ENCODE results near the gene OSBPL7.
A peak's percentile ranks its signal among the peaks of the same experiment; 100 is the strongest.
"Not testable (repeated sequence)": the region's sequence is repeated elsewhere in the genome, so short reads cannot be mapped to it uniquely, and the experiment has no call there.

Gene OSBPL7

DNA sequence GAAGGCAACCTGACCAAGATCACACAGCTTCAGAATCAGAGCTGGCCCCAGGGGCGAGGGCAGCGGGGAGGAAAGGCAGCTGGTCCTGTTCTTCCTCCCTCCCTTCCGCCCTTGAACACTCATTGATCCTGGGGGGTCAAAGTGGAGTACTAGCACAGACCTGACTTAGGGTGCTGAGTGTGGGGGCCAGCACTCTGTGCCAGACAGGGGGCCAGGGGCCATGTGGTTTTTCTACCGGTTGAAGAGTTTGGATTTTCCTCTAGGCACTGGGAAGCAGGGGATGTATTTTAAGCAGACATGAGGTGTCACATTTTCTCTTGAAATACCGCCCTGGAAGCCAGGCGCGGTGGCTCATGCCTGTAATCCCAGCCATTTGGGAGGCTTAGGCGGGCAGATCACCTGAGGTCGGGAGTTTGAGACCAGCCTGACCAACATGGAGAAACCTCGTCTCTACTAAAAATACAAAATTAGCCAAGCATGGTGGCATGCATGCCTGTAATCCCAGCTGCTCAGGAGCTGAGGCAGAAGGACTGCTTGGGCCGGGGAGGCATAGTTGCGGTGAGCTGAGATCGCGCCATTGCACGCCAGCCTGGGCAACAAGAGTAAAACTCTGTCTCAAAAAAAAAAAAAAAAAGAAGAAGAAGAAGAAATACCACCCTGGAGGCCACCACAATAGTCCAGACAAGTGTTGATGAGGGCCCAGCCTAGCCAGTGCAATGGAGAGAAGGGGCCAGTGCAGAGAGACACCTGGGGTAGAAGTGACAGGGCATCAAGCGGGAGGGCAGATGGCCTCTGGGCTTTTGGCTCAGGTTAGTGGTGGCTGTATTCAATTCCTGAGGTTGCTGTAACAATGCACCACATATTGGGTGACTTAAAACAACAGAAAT lies 15.3 kb downstream of the OSBPL7 start:
- no peak for DNase-seq (ENCODE audit: low read depth)

DNA sequence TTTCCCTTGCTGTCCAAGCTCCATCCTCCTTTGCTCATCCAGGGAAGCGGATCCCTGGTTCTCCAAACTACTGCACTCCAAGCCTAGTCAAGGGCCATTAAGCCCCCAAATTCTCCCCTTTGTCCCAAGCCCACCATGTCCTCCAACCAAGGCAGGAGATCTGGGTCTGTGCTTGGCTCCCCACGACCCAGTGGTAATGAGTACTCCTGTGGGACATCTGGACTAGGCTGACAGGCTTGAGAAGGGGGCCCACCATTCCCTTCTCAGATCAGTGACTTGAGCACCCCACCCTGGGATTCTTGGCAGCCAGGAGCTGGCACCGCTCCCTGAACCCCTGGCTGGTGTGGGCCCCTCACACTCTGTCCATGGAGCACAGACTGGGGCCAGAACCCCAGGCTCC lies 17.1 kb downstream of the OSBPL7 start:
- DNase-seq (ENCODE audit: low read depth): no peak

DNA sequence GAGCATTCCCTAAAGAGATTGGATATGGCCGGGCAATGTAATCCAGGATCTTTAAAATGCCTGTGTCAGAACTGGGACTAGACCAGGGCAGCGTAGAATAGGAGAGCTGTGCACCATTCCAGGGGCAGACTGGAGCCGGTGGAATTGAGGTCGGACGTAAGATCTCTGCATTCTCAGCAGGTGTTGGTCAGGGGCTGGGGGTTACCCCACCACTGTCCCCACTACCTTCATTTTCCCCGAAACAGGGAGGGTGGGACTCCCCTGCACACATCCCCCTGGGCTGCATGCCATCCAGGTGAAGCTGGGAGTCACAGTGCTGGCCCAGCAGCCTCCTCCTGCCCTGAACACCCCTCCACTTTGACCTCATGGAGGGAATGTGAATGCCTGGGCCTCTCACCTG lies 17.8 kb downstream of the OSBPL7 start:
- no peak for DNase-seq (ENCODE audit: low read depth)

DNA sequence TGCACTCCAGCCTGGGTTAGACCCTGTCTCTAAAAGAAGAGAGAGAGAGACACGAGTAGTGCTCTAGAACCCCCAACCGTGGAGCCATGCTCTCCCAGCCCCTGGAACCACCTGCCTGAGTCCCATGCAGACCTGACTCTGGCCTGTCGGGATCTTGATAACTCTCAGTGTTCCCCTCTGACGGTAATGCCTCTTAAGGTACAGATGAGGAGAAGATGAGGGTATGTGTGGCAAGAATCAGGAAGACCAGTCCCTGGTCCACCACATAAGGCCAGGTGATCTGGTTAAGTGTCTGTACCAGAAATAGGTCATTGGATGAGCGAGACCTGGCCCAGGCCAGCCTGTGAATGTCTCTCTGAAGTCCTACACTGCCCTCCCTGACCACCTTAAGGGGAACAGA lies 18.4 kb downstream of the OSBPL7 start:
- no peak for DNase-seq (ENCODE audit: low read depth)

DNA sequence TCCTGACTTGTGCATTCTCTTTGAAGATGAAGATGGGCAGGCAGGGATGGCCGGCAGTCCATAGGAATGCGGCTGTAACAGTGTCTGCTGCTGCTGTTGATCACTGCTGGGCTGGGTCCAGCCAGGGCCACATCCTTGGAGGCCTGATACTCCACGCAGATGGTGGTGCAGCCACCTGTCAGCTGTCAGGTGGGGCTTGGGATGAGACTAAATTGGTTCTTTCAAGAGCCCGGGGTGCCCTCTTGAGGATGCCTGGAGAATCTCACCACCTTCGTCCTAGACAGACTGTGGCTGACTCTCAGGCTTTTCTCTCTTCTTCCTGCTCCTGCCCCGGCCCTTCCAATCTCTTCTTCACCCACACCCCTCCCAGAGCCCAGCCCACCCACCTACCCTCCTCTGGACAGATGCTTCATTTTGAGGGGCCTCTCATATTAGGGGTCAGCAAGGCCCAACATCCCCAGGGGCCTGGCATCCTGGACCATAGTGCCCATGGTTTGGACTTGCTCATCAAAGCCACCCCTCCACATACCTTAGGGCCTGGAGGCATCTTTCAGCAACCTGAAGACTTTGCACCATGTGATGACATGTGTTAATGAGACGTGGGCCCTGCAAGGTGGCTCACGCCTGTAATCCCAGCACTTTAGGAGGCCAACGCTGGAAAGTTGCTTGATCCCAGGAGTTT lies 19.1 kb downstream of the OSBPL7 start:
- DNase-seq (ENCODE audit: low read depth): peak; percentile 39

DNA sequence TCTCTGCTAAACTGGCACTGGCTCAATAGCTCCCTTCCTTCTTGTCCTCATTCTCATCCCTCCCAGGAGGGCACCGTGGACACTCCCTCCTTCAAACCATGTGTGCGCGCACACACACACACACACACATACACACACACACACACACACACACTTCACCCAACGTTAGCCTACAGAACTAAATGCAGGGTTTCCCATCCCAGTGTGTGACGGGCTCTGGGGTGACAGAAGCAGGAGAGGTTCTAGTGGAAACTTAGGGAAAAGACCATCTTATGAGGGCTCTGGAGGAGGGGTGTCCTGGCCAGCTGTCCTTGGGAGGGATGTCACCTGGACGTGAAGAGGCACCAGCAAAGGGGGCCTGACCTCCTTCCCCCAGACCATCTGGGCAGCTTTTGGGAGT lies 19.7 kb downstream of the OSBPL7 start:
- DNase-seq (ENCODE audit: low read depth): no peak

DNA sequence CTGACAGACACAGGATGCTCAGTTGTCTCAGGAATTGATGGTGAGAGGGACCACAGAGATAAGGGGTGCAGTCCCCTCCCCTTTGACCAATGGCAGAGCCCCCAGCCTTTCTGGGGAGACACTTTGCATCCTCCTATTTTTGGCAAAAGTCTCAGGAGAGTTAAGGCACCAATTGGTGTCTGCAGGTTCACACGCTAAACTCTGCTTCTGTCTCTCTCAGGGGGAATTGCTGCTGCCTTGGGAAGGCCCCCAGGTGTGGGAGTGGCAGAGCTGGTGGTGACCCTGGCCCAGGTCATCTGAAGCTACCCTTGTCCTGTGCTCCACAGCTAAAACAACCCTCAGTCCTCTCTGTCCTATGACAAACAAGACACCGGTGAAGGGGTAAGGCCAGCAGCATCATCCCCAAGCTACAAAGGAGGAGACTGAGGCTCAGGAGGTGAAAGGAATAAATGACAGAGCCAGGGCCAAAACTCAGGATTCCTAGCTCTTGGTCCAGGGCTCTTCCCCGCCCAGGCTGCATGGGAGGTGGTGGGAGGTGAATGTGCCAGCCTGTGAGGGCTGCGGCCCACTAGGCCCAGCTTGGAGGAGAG lies 20.3 kb downstream of the OSBPL7 start:
- no peak for DNase-seq (ENCODE audit: low read depth)

DNA sequence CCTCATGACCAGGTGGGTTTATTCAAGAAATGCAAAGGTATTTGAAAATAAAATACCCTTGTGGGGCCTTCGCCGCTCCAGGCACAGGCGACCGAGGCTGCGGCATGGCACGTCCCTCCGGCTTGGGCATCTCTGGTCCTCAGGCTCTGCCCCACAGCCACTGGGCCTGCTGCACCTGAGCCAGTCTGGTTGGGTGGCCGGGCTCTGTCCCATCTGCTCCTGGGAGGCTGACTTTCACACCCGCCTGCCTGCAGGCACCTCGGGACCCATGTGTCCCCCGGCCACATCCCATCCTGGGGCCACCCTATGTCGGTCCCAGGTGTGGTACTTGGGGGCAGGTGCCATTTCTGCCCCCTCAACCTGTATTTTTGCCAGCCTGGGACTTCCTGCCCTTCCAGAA lies 20.9 kb downstream of the OSBPL7 start:
- no peak for DNase-seq (ENCODE audit: low read depth)

DNA sequence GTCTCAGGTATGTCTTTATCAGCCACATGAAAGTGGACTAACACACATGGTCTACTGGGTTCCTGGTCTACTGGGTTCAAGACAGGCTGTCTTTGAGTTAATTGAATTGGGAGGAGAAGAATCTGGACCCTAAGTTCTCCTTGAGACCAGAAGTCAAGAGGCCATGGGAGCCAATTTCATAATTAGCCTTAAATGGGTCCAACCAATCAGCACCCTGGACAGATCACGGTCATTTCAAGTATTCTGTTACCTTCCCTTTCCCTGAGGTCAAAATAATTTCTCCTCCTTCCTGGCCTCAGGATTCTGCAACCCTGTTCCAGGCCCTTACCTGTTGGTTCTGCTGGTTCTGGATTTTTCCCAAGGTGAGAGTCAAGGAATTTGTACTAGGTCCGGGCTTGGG lies 23.8 kb downstream of the OSBPL7 start:
- no peak for DNase-seq (ENCODE audit: low read depth)

DNA sequence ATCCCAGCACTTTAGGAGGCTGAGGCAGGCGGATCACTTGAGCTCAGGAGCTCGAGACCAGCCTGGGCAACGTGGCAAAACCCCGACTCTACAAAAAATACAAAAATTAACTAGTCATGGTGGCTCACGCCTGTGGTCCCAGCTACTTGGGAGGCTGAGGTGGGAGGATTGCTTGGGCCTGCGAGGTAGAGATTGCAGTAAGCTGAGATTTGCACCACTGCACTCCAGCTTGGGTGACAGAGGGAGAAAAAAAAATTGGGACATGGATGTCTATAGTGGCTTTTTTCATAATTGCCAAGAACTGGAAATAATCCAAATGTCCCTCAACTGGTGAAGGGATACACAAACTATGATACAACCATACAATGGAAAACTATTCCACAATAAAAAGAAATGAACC lies 28.6 kb downstream of the OSBPL7 start:
- DNase-seq (ENCODE audit: low read depth): no peak

DNA sequence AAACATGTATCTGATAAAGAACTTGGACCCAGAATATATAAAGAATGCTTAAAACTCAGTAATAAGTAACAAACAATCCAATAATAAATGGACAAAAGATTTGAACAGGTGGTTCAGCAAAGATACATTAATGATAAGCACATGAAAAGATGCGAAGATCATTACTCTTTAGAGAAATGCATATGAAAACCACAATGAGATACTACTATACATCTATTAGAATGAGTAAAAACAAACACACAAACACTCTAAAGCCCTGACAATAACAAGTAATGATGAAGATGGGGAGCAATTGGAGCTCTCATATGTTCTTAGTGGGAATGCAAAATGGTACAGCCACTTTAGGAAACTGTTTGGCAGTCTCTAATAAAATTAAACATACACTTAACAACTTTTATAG lies 29.1 kb downstream of the OSBPL7 start:
- no peak for DNase-seq (ENCODE audit: low read depth)

DNA sequence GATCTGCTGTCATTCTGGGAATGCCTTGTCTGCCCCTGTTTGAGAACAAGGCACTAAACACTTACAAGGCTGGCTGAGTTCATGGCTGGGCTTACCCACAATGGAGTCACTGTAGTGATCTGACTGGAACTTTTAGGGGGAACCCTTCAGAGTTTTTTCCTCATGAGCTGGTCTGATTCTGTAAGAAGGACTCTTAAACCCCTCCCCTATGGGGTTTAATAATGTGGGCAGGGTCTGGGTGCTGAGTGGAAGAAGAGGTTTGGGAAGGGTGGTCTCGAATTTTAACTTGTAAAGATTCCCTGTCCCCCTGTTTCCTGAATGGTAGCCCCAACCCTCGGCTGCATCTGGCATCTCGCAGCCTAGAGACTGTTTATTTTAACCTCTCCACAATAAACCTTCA lies 30.6 kb downstream of the OSBPL7 start:
- DNase-seq (ENCODE audit: low read depth): no peak

DNA sequence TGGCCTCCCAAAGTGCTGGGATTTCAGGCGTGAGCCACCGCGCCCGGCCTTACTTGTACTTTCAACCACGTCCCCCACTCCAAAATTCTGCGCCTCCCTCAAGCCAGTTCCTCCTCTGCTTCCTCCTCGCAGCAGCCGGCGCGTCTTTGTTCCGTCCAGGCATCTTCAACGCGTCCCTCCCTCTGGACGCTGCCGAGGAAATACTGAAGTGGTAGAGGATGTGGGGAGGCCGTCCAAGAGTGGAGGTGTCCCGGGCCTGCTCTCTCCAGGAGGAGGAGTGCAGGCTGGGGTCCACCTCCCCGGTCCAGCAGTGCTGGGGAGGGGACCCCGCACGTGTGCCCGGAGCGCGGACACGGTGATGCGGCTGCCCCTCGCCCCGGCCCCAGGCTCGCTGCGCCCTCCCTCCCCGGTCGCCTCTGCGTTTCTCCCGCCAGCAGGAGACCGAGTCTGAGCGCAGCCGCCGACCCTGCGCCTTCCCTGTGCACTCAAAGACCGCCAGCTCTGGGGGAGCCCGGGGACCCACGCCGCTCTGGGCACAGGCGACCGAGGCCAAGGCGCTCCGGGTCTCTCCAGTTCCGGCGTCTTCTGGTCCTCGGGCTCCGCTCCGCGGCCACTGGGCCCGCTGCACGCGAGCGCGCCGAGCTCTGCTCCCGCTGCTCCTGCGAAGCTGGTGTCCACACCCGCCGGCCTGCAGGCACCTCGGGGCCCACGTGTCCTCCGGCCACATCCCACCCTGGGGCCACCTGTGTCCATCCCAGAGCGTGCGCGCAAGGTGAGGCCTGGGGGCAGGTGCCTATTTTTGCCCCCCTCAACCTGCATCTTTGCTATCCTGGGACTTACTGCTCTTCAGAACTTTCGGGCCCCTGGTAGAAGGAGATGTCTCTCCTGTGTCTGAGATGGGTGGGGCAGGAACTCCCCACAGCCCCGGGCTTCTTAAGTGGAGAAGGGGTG lies 31.7 kb downstream of the OSBPL7 start:
- DNase-seq (ENCODE audit: low read depth): peak; percentile 47

DNA sequence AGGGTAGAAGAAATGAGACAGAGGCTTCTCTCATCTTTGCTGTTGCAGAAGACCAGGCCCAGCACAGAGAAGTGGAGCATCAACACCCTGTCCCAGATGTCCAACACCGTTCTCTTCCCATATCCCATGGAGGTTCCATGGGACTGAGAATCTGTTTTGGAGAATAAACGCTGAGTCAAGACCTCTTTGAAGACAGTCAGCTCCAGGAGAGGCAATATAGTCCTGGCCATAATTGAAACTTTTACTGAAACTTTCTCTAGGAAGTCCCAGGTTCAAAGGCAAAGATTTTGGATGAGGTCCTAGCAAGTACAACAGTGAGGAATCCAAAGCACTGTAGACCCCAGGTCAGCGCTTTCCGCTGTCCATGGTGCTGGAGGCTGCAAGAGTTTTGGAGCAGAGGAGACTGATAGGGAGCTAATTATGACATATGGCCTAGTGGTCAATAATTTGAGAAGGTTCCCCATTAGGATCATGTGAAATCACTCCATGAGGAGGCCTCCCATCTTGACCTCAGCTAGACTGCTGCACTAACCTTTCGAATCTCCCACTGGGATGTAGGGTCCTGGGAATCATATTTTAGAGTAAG lies 36.0 kb downstream of the OSBPL7 start:
- no peak for DNase-seq (ENCODE audit: low read depth)

DNA sequence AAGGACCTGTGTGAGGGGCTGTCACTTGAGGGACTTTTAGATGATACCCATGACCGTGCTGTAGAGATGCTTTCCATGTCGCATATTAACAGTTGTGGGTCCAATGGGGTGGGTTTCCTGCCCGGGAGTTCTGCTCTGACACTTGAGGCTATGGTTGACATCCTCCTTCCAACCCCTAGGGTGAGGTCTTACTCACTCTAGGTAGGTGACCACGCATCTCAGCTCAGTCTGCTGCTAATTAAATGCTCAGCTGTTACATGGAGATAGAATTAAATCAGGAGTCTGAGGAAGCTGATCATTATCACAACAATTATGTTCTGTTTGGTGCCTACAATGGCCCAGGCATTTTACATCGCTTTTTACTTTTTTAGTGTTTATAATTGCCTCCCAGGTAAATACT lies 40.2 kb downstream of the OSBPL7 start:
- no peak for DNase-seq (ENCODE audit: low read depth)

DNA sequence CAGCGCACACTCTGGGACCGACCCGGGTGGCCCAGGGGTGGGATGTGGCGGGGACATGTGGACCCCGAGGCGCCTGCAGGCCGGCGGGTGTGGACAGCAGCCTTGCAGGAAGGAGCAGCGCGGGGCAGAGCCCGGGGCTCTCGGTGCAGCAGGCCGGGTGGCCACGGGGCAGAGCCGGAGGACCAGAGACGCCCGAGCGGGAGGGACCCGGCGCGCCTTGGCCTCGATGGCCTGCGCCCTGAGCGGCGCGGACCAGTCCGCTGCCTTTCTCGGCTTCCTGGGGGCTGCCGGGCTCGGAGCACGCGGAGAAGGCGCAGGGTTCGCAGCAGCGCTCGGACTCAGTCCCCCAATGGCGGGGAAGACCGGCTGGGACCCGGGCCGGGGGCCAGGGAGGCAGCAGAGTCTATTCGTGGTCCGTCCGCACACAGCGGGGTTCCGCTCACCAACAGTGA lies 43.4 kb downstream of the OSBPL7 start:
- DNase-seq (ENCODE audit: low read depth): no peak

DNA sequence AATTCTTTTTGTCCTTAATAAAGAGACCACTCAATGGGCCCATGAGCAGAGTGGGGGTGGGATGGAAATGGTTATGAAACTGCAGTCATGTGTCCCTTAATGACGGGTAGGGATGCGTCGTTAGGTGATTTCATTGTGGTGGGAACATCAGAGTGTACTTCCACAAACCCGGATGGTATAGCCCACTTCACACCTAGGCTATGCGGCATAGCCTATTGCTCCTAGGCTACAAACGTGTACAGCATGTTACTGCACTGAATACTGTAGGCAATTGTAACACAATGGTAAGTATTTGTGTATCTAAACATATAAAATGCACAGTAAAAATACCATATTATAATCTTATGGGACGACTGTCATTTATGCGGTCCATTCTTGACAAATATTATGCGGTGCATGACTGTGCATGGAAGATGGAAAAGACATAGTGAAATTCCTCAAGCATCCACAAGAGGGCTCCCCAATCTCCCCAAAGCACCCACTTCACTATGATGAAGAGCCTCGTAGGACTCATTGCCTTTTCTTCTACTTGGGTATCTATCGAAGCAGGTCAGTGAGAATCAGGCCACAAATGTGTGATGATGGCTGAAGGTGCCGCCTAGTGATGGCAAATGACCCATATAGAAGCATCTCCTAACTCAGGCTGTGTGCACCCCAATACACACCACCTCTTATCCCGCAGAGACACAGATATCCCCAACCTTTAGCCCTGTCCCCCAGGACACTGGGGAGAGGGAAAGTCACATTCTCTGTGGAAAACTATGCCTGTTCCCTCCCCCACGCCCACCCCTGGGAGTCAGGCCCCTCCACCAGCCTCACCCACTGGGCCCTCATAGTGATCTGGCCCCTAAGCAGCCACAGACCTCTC lies 45.0 kb downstream of the OSBPL7 start:
- no peak for DNase-seq (ENCODE audit: low read depth)

DNA sequence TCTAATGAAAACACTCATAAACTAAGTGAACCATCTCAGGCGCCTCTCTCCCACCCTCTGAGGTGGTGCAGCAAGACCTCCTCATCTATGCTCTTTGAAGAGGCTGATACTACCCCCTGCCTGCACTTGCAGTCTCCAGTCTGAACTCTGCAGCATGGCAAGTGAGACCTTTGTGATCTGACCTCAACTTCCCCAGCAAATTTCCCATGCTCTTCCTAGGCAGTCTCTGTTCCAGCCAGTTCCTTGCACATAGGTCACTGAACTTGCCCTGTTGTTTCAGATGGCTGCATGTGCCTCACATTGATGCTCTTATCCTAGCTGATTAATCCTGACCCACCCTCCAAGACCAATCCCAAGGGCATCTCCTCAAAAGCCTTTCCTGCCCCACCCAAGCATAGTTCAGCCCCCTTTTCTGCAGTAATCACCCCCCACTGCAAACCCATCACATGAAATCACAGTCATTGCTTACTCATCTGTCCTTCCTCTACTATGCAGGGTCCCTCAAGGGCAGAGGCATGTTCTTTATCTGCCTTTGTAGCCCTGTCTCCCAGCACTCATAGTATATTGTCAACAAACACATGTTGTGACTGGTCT lies 46.5 kb downstream of the OSBPL7 start:
- no peak for DNase-seq (ENCODE audit: low read depth)

DNA sequence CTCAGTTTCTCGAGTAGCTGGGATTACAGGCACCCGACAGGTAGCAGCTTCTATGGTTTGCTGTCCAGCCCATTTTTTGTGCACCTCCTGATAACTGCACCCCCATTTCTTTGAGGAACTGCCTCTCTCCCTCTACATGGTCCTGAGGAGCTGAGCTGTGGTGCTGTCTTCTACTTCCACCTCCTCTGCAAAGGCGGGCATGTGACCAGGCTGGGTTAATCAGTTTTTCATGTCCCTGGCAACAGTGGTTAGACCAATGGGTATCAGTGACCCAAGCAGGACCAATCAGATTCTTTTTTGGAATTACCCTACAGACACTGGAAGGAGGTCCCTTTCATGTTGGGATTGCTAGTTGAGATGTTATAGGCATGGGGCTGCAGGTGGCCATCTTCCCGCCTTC lies 47.3 kb downstream of the OSBPL7 start:
- no peak for DNase-seq (ENCODE audit: low read depth)

DNA sequence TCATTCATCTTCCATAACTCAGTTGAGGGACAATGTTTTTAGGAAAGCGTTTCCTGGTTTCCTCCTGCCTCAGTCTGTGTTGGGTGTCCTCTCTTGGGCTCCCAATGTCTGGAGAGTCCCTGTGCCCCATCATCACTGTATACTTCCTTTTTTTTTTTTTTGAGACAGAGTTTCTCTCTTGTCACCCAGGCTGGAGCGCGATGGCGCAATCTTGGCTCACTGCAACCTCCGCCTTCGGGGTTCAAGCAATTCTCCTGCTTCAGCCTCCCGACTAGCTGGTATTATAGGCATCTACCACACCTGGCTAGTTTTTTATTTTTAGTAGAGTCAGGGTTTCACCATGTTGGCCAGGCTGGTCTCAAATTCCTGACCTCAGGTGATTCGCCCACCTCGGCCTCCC lies 47.9 kb downstream of the OSBPL7 start:
- DNase-seq (ENCODE audit: low read depth): not testable (repeated sequence)

Data from activated T-helper 9 cell treated with anti-CD3 and anti-CD28 coated beads, Interleukin-2, amount 50 U/mL, for 16 hours (primary cell).